Epithelial cell of prostate (primary cell): ENCODE measurements around the gene CLEC2D.
"Not testable (repeated sequence)": the region's sequence is repeated elsewhere in the genome, so short reads cannot be mapped to it uniquely, and the experiment has no call there.

ENCODE experiments used
- DNase-seq: peaks from one replicate; pipeline ENCODE4 v3.0.0-alpha.2; 2011; ENCODE audit warnings: low read depth, low spot score
- H3K27ac ChIP-seq: fragments of 450-650 bp; 2 replicates; pipeline ENCODE4 v1.5.1; 2017; ENCODE audit warnings: mild to moderate bottlenecking

CLEC2D gene

GRCh38 chr12:9698681-9699080, 29.2 kb downstream of the CLEC2D start:
- H3K27ac ChIP-seq = no peak overlapping the region
- DNase-seq = no peak

GRCh38 chr12:9699269-9699897, 29.9 kb downstream of the CLEC2D start:
- H3K27ac ChIP-seq = peak overlapping the region; percentile 6
- DNase-seq = no peak

GRCh38 chr12:9699898-9700605, 30.5 kb downstream of the CLEC2D start:
- no peak for DNase-seq
- H3K27ac ChIP-seq = peak overlapping the region; percentile 6

GRCh38 chr12:9700606-9700956, 31.1 kb downstream of the CLEC2D start:
- no peak for DNase-seq

GRCh38 chr12:9701380-9702154, 32.1 kb downstream of the CLEC2D start:
- no peak overlapping the region for H3K27ac ChIP-seq
- DNase-seq = no peak

More at GRCh38 chr12:9700606-9700956, 31.1 kb downstream of the CLEC2D start:
- no peak overlapping the region for H3K27ac ChIP-seq

- DNase-seq = no peak
- no peak overlapping the region for H3K27ac ChIP-seq
These were observed 32.7 kb downstream of the CLEC2D start for GRCh38 chr12:9702255-9702654.

- H3K27ac ChIP-seq, DNase-seq: not testable (repeated sequence)
These were observed 35.0 kb downstream of the CLEC2D start for GRCh38 chr12:9704561-9704960.

- H3K27ac ChIP-seq = no peak overlapping the region
- no peak for DNase-seq
These were observed 36.7 kb downstream of the CLEC2D start for GRCh38 chr12:9706086-9706685.

GRCh38 chr12:9707356-9707755, 37.8 kb downstream of the CLEC2D start:
- DNase-seq = no peak
- no peak overlapping the region for H3K27ac ChIP-seq

GRCh38 chr12:9707864-9708808, 38.6 kb downstream of the CLEC2D start:
- no peak overlapping the region for H3K27ac ChIP-seq
- DNase-seq = no peak

- DNase-seq = no peak
- no peak overlapping the region for H3K27ac ChIP-seq
These were observed 39.3 kb downstream of the CLEC2D start for GRCh38 chr12:9708853-9709252.

GRCh38 chr12:9710584-9711375, 41.3 kb downstream of the CLEC2D start:
- H3K27ac ChIP-seq = no peak overlapping the region
- no peak for DNase-seq

- H3K27ac ChIP-seq = no peak overlapping the region
- no peak for DNase-seq
These were observed 42.2 kb downstream of the CLEC2D start for GRCh38 chr12:9711664-9712063.

GRCh38 chr12:9713032-9713558, 43.6 kb downstream of the CLEC2D start:
- not testable (repeated sequence) for H3K27ac ChIP-seq, DNase-seq

- DNase-seq = no peak
These were observed 47.8 kb downstream of the CLEC2D start for GRCh38 chr12:9717070-9717925.

GRCh38 chr12:9718968-9719367, 49.5 kb downstream of the CLEC2D start:
- no peak for DNase-seq
- no peak overlapping the region for H3K27ac ChIP-seq

More at GRCh38 chr12:9717070-9717925, 47.8 kb downstream of the CLEC2D start:
- H3K27ac ChIP-seq = no peak overlapping the region

GRCh38 chr12:9719790-9720189, 50.3 kb downstream of the CLEC2D start:
- no peak overlapping the region for H3K27ac ChIP-seq
- DNase-seq = no peak
